Hepatic stellate cell (primary cell): ENCODE data around the gene SH3BGRL3.
"Not testable (repeated sequence)": the region's sequence is repeated elsewhere in the genome, so short reads cannot be mapped to it uniquely, and the experiment has no call there.

Experiments used
- DNase-seq: peaks from one replicate; pipeline ENCODE4 v3.0.0; 2011; ENCODE audit warnings: low spot score

Gene SH3BGRL3

DNA sequence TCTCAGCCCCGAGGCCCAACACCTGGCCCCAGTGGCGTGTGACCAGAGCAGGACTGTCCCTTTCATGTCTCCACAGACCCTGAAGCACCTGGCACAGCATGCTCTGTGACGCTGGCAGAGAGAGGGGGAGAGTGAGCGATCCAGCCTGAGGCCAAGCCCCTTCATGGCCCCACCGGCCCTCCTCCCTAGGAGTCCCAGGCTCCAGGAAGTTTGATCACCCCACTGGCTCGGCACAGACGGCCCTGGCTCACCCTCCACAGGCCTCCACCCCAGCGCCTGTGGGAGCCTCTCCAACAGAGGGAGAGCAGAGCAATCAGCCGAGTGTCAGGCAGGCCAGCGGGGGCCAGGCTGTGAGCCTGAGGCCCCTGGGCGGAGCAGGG lies 11.0 kb downstream of the SH3BGRL3 start:
- no peak for DNase-seq

DNA sequence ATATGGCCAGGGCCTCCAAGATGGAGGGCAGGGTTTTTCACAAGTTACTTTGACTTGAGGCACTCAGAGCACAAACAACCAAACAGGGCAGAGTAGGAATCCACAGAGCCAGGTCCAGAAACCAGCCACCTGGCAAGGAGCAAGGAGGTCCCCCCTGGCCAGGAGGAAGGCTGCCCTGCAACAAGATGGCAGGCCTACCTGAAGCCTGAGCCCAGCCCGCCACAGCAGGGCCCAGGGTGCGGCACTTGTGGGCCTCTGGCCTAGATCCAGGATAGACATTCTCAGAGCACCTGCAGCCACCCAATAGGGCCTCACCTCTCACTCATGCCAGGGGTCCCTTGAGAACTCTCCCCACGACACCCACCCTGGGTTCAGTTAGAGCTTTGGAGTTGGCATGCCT lies 11.5 kb downstream of the SH3BGRL3 start:
- no peak for DNase-seq

DNA sequence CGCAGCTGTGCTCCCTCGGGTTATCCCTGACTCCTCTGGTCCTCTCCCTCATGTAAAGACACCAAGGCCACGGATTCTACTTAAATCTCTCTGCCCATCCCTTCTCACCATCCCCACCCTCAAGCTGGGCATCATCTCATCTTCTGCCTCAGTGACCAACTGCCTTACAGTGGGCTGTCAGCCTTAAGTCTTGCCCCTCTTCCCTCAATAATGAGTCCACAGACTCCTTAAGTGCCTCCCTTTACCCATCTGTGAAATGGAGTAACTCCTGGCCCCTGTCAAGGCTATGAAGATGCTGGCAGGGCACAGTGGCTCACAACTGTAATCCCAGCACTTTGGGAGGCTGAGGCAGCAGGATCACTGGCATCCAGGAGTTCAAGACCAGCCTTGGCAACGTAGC lies 12.1 kb downstream of the SH3BGRL3 start:
- no peak for DNase-seq

DNA sequence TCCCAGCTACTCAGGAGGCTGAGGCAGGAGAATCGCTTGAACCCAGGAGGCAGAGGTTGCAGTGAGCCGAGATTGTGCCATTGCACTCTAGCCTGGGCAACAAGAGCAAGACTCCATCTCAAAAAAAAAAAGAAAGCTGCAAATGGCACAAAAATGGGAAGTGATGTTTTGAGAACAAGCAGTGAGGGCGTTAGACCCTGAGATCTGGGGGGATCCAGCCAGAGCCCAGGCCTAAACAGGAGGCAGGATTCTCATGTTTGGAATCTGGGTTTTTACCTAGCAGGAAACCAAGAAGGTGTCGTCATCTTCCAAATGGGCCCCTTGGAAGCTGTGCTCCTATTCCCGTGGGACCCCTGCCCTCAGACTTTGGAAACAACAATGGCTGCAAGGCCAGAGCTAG lies 12.8 kb downstream of the SH3BGRL3 start:
- DNase-seq = not testable (repeated sequence)

DNA sequence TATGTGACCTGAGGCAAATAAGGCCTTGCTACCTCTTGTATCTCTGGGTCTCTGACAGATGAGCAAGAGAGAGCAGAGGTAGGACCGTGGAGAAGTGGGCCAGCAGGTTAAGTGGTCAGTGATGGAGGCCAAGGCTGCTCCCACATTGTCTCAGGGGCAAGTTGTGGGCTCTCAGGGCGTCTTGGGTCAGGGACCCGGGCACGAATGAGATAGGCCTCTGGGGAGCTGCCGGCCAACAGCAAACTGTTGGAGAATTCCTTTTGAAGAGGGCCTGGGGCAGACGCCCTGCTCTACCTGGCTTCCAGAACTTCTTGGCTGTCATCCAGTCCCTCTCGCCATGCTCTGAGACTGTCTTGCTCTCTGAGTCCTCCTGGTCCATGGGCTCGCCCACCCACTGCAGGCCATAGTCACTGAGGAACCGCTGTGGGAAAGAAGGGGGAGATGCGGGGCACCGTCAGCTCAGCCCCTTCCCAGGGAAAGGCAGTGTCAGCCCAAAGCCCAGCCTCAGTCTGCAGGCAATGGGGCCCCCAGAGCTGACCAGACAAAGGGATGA lies 14.1 kb downstream of the SH3BGRL3 start:
- no peak for DNase-seq

DNA sequence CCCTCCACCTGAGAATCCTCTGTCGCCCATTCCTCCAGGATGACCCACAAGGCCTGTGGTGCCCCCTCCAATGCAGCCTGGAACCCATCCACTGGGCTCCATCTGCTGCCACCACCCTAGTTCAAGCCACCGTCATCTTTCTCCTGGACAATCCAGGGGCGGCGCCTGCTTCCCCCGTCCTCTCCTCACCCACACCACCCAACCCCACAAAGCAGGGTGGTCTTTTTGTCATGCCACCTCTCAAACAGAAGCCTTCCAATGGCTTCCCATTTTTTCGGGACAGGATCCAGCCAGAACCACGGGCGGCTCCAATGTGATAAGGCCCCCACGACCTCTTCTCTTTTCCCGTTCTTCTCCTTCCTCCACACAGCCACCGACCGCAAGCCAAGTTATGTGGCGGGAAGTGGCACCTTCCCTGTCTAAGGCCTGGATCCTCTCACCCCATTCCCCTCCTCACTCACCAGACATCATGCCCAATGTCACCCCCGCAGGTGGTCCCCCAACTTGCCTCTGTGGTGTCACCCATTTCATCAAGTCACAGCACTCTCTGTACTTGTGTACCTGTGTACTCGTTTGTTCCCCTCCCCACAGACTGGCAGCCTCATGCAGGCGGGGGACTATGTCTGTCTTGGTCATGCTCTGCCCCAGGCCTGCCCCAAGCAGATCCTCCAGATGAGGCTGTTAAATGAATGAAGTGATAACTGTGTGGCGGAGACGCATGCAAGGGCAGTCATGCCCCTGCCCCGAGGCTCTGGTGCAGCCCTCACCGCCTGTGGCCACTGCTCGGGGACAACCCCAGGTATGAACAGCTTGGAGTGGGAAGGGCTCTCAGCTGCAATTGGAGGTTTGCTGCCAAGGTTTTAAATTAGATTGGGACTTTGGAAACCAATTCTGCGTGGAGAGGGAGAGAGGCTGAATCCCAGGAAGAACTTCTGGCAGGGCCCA lies 15.6 kb downstream of the SH3BGRL3 start:
- no peak for DNase-seq

DNA sequence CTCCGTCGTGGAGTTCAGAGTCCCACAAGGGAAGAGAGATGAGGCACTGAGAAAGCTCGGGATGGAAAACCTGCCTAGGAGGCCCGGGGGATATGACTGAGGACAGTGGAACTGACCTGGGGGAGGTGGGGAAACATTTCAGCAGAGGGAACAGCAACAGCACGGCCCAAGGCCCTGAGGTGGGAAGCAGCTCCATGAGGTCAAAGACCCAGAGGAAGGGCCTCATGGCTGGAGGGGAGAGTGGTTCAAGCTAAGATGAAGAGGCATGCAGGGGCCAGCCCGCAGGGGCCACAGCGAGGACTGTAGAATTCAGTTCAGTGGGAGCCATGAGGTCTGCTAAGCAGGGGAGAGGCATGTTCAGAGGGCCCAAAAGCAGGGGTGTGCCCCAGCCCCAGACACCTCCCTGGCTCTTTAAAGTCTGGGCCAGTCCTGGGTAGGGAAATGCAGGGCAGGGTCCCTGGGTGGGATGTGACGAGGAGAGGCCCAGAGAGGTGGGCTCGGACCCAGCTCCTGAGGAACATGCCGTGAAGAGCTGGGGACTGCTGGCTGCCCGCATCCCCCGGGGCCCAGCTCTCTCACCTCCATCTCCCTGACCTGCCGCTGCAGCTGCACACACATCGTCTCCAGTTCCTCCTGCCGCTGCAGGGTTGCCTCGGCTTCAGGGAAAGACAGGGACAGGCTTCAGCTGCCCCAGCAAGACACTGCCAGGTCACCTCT lies 16.6 kb downstream of the SH3BGRL3 start:
- DNase-seq = no peak

DNA sequence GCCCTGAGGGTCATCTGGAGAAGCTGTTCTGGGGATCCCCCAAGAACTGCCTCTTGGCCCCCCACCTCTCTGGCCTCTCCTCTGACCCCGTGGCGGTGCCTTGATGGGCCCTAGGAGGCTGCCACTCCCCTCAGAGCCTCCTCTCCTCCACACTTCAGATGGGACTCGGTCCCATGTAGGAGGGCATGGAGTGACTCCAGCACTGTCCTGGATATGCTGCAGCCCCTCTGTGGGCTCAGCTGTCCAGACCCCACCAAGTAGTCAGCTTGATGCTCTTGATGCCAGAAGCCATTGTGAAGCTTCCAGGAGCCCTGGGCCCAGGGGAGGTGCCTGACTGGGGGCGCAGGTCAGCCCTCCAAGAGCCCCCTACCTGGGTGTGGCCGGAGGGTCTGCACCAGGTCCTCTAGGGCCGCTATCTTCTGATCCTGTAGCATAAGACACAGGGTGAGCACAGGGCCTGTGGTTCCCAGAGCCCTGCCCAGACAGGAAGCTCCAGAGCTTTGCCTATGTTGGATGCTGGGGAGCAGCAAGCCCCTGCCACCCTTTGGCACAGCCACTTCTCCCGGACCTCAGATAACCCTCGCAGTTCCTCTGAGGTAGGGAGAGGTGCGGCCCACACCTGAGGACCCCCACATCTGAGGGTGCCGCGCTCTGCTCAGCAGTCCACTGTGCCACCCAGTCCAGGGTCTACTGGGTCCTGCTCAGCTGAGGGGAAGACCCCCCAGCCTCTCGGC lies 17.3 kb downstream of the SH3BGRL3 start:
- DNase-seq = no peak

DNA sequence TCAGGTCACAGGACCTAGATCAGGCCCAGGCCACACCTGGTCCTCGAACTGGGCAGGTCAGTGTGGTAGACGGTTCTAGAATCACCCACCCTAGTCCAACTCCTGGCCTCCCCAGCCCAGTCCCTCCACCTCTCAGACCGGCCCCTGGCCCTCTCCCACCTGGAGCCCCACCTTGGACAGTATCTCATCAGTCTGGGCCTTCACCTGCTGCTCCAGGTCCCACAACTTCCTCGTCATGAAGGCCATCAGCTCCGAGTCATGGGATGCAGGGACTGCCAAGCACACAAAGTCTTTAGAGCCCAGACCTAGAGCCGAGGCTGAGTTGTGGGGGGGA lies 17.9 kb downstream of the SH3BGRL3 start:
- no peak for DNase-seq

DNA sequence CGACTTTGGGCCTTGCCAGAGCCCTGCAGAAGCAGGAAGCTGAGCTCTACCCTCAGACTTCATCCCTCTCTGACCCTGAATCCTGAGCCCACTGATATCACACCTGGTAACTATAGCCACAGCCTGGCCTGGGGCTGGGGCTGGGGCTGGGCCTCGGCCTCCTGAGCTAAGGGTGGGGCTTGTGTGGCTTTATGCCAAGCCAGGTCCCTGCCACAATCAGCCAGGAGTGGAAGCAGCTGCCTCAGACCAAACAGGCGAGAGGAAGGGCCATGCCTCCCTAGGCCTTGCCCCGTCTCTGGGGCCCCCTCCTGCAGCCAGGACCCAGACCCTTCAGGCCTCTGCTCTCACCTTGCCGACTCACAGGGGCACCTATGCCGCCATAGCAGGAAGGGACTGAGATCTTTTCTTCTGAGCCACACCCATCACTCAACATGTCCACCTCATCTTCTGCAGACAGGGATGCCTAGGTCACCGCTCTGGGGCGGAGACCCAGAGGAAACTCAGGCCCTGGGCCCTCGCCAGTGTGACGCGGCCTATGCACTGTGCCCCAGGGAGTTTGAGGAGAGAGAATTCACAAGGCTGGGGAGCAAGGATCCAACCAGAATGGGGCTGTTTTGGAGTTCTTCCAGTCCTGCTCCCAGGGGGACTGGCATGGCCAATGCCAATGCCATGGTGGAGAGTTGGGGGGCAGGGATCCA lies 20.8 kb downstream of the SH3BGRL3 start:
- DNase-seq = no peak

DNA sequence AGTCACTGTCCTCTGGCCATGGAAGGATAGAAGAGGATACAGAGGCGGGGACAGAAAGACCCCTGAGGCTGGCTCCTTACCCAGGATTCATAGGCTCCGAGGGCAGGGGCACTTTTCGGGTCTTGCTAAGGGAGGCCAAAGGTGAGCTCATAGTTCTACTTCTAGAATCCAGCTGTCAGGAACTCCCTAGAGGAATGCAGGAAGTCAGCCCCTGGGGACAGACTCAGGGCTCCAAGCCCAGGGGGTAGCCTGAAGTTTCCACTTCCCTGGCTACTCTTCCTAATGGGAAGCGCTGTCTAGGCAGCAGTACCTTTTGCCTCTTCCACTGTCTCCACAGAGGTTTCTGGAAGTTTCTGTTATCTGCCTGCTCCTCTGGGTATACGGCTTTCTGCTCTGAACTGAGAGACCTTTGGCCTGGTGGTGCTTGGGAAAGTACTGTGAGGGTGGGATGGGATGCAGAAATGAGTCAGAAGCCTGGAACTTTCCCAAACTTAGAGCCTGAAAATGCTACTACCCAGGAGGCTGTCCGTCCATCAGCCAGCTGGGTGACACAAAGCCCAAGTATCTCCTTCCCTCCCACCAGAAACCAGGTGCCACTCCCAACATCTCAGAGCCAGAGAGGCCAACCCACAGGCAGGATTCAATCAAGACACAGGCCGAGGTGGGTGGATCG lies 23.0 kb downstream of the SH3BGRL3 start:
- peak; percentile 96 for DNase-seq

DNA sequence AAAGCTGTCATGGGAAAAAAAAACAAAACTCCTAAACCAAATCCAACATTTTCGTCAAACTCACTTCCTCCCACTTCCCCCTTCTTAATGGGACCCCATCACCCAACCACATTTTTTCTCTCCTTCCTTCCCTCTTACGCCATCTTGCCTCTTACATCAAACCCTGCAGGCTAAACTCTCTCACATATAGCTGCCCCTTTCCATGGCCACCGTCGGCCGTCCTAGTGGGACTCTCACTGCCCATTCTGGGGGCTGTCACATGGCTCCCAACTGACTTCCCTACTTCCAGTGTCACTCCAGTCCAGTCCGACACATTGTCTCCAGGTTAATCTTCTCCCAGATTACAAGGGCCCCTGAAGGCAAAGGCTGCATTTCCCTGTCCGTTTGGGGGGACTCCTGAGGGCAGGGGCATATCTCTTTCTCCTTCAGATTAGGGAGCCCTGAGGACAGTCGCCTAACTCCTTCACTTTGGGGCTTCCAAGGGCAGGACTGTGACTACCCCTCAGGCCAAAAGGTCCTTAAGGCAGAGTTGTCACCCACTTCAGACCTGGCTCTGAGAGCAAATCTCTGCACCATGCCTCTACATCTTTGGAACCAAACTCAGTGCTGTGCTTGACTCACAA lies 25.9 kb downstream of the SH3BGRL3 start:
- no peak for DNase-seq

DNA sequence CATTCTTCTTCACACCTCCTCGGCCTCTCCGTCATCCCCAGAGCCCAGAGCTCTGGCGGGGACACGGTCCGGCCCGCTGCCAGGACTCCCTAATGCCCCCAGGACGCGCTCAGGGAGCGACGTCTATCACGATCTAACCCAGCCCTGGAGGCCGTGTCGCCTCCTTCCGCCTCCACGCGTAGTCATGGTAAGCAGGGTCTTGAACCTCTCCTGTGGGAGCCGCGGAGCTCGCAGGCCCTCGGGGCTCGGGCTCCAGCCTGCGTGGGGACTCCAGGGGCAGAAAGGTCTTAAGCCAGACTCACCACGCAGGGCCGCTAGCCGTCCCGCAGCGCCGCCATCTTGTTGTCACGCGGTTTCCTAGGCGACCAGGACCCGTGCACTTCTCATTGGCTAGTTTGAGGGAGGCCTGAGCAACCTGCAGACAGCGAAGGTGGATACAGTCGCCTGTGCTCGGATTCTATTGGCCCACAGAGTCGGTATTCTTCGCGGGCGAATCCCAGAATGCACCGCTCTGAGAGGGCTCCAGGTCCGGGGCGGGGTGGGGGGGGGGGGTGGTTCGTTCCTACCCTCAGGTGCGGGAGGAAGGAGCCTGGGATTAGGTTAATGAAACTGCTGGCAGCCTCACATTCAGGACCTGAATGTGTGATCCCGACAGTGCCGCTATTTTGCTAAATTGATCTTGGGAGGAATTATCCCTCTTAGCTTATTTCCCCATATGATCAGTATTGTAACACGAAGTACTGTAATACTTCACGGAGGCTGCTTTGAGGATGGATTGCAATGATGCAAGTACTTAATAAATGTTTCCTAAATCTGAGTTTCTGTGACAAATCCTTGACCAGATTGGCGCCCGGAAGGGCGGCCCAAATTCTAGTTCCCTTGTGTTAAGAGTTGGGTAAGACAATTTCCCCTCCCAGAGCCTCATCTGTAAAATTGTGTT lies 26.7 kb downstream of the SH3BGRL3 start, which contains the start of gene UBXN11:
UBXN11 (minus strand) TSS at position 347 of the 940 bp plus-strand sequence. CDS start 3,753 bp downstream, outside the sequence.
- DNase-seq = peak; percentile 99

DNA sequence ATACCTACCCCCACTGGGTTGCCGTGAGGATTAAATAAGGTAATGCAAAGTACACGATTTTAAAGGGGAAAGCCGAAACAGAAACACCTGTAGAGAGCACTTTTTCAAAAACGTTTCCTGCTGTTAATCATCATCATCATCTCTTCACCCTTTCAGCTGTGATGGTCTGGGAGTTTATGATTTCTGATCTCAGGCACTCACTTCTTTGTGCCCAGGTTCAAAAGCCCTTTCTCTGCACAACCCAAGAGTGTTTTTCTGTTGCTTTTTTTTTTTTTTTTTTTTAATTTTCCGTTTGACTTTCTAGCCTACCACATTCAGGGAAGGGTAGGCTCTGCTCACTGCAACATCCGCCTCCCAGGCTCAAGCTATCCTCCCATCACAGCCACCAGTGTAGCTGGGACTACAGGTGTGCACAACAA lies 27.5 kb downstream of the SH3BGRL3 start:
- no peak for DNase-seq

DNA sequence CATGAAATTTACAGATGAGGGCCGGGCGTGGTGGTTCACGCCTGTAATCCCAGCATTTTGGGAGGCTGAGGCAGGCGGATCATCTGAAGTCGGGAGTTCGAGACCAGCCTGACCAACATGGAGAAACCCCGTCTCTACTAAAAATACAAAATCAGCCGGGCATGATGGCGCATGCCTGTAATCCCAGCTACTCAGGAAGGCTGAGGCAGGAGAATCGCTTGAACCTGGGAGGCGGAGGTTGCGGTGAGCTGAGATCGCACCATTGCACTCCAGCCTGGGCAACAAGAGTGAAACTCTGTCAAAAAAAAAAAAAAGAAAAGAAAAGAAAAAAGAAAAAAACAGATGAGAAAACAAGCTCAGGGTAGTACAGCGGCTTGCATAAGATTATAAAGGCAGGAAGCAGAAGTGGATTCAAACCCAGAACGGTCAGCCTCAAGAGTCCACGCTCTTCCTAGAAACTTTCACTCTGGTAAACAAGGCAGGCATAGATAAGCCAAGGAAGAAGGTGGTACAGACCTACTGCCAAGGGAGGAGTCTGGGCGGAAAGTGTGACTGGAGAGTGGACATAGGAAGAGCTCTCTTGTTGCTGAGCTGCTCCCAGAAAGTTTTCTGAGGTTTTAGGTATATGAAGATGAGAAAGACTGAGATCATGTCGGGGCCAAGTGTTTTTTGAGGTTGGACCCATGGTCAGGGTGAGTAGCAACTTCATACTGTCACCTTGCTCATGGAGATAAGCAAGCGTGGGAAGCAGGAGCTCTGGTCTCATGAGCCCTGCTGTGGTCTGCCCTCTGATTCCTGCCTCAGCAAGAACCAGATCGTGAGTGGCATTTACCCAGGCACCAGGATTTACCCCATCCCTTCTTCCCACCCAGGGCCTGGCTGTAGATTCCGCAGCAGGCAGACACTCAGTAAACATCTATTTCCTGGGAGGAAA lies 28.3 kb downstream of the SH3BGRL3 start:
- not testable (repeated sequence) for DNase-seq

DNA sequence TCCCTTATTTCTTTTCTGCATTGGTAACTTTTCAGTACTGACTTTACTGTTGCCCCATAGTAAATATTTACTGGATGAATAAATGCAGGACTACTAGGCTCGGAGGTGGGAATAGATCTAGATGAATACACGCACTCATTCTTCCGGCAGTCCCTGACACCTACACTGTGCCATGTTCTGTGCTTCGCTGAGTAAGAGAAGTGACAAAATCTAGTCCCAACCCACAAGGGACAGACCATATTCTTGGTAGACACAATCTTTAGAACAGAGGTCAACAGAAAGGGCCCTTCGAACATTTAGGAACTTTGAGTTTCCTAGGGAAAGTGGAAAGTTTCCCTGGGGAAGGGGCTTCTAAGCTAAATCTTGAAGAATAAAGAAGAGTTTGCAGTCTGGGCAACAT lies 34.6 kb downstream of the SH3BGRL3 start:
- DNase-seq = no peak

DNA sequence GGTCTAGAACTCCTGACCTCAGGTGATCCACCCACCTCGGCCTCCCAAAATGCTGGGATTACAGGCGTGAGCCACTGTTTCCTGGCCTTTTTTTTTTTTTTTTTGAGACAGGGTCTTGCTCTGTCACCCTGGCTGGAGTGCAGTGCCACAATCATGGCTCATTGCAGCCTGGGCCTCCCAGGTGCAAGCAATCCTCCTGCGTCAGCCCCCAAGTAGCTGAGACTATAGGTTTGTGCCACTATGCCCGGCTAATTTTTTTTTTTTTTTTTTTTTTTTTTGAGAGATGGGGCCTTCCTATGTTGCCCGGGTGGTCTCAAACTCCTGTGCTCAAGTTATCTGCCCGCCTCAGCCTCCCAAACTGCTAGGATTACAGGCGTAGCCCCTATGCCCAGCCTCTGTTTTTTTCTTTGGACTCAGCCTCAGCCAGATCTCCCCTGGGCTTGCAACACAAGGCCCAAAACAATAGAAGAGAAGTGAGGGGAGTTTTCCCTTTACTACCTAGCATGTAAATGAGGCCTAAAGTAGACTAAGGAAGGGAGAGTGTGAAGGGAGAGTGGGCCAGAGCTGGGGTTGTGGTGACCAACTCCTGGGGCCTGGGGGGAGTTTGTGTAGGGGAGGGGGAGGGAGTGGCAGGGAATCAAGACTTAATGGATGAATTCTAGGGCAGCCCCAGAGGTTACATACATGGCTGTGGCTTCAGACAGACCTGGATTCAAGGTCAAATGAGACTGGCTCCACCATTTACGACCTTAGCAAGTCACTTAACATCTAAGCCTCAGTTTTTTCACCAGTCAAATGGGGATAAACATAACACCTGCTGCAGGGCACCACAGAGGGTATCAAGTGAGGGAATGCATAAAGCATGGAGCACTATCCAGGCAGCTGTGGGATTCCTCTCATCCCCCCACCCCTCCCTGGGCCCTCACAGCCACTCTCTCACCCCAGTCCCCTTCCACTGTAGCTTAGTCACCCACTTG lies 36.3 kb downstream of the SH3BGRL3 start:
- no peak for DNase-seq
